ENCODE results near the gene LCE1D.

Gene LCE1D, protein sequence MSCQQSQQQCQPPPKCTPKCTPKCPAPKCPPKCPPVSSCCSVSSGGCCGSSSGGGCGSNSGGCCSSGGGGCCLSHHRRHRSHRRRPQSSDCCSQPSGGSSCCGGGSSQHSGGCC

DNA sequence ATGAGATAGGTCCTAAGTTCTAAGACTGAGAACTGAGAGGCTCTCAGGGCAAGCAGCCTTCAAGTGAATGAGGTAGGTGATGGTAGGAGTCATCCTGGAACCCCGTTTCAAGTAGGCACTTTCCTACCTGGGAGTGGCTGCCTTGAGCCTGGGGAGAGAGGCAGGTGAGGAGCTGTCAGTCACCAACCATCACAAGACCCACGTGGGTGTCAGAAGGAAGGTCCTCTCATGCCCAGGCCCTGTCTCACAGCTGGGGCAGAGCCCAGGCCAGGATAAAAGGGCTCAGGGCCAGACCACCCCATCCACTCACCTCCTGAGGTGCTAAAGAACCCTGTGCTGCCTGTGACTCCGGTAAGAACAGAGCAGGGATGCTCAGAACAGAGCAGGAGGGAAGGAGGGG is at the start of gene LCE1D:
TSS of gene LCE1D (plus strand) at position 301 of the 400 bp plus-strand sequence. CDS start 1,074 bp downstream, outside the sequence.
- Histone ChIP-seq H3K79me2 (no peaks in the 10 kb centered on the region), H3K4me1 (no peaks in the 10 kb centered on the region), H3K9me3 (ENCODE audit: control insufficient read depth, low read length) (no peaks in the 10 kb centered on the region), H2AFZ (no peak within 1 kb of the TSS), H3K9ac (no peak within 1 kb of the TSS), H3K4me3 (ENCODE audit: low read depth, low read length) (no peak within 1 kb of the TSS), H3K4me2 (ENCODE audit: low read length) (no peak within 1 kb of the TSS), H3K27me3 (ENCODE audit: control insufficient read depth, insufficient read depth, low read length) (no peaks in the 10 kb centered on the region), H3K27ac (no peak within 1 kb of the TSS), H3K36me3 (ENCODE audit: control insufficient read depth, insufficient read depth, low read length) (no peaks in the 10 kb centered on the region)
- TF ChIP-seq, protein P1, sequence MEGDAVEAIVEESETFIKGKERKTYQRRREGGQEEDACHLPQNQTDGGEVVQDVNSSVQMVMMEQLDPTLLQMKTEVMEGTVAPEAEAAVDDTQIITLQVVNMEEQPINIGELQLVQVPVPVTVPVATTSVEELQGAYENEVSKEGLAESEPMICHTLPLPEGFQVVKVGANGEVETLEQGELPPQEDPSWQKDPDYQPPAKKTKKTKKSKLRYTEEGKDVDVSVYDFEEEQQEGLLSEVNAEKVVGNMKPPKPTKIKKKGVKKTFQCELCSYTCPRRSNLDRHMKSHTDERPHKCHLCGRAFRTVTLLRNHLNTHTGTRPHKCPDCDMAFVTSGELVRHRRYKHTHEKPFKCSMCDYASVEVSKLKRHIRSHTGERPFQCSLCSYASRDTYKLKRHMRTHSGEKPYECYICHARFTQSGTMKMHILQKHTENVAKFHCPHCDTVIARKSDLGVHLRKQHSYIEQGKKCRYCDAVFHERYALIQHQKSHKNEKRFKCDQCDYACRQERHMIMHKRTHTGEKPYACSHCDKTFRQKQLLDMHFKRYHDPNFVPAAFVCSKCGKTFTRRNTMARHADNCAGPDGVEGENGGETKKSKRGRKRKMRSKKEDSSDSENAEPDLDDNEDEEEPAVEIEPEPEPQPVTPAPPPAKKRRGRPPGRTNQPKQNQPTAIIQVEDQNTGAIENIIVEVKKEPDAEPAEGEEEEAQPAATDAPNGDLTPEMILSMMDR (IDR thresholded peaks at IDR 0.05) = no peak

DNA sequence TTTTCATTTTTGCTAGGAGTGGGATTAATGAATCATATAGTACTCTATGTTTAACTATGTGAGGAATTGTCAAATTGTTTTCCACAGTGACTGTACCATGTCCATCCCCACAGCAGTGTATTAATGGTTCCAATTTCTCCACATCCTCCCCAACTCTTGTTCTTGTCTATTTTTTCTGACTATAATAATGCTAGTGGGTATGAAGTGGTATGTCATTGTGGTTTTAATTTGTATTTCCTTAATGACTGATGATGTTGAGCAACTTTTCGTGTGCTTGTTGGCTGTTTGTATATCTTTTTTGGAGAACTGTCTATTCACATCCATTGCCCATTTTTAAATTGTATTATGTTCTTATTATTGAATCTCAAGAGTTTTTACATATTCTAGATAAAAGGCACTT is 48.7 kb upstream of the LCE1D start:
- TF ChIP-seq, protein P1 (IDR thresholded peaks at IDR 0.05) = no peak
- Histone ChIP-seq H3K9ac (no peak overlapping the region), H3K4me3 (ENCODE audit: low read depth, low read length) (no peak overlapping the region), H3K27me3 (ENCODE audit: control insufficient read depth, insufficient read depth, low read length) (no peaks in the 10 kb centered on the region), H3K27ac (no peak overlapping the region), H3K36me3 (ENCODE audit: control insufficient read depth, insufficient read depth, low read length) (no peaks in the 10 kb centered on the region), H3K4me1 (no peaks in the 10 kb centered on the region), H3K79me2 (no peaks in the 10 kb centered on the region), H3K4me2 (ENCODE audit: low read length) (no peak overlapping the region), H3K9me3 (ENCODE audit: control insufficient read depth, low read length) (no peaks in the 10 kb centered on the region), H2AFZ (no peak overlapping the region)

DNA sequence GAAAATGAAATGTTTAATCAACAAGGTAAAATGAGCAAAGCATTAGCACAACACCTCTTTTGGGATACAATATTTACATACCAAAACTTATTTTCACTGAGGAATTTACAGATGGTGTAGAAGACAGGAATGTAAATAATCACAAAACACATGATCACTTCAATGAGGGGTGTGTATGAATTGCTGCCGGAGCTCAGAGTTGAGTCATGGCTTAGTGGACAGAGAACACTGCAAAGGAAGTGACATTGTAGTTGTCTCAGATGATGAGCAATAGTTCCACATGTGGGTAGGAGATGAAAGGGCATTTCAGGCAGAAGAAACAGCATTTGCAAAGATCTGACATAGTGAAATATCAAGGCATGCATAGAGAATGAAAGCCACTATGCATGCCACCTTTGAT is 44.3 kb upstream of the LCE1D start:
- no peak overlapping the region for H3K27ac ChIP-seq
- no peaks in the 10 kb centered on the region for H3K79me2 ChIP-seq
- no peaks in the 10 kb centered on the region for H3K36me3 ChIP-seq (ENCODE audit: control insufficient read depth, insufficient read depth, low read length)
- TF ChIP-seq, protein P1 (IDR thresholded peaks at IDR 0.05) = no peak
- no peaks in the 10 kb centered on the region for H3K4me1 ChIP-seq
- no peaks in the 10 kb centered on the region for H3K27me3 ChIP-seq (ENCODE audit: control insufficient read depth, insufficient read depth, low read length)
- no peaks in the 10 kb centered on the region for H3K9me3 ChIP-seq (ENCODE audit: control insufficient read depth, low read length)
- H2AFZ ChIP-seq = no peak overlapping the region
- no peak overlapping the region for H3K4me2 ChIP-seq (ENCODE audit: low read length)
- H3K4me3 ChIP-seq (ENCODE audit: low read depth, low read length) = no peak overlapping the region
- no peak overlapping the region for H3K9ac ChIP-seq

DNA sequence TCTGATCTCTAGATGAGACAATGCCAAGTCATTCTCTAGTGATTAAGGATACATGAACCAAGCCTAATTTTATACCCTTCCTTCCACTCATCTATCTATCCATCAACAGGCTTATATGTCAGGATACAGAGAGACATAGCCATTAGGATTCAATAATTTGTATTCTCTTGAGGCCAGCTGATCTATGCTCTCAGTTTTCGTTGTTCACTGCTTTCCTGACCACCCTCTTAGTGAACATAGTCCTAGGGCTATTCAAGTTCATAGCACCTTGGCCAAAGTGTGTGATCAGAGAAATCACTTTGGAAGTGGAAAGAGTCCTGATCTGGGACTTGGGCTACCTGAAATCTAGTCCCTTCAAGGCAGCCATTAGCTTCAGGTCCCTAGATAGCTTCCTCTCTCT is 42.9 kb upstream of the LCE1D start:
- no peak overlapping the region for H3K4me2 ChIP-seq (ENCODE audit: low read length)

DNA sequence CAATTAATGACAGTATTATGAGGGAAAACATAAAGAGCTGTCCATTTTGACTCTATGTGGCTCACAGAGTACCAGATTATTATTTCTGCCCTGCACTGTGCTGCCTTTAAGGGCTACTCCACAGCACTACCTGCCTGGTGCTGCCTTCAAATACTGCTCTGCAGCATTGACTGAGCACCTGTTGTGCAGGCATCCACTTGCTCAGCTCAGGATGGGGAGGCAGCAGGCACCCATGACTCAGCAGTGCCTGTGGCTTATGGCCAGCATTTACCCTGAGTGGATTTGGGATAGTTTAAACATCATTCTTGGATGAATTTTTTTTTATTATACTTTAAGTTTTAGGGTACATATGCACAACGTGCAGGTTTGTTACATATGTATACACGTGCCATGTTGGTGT is 39.6 kb upstream of the LCE1D start:
- Histone ChIP-seq H3K27ac (no peak overlapping the region), H3K9me3 (ENCODE audit: control insufficient read depth, low read length) (no peaks in the 10 kb centered on the region), H3K79me2 (no peaks in the 10 kb centered on the region), H3K36me3 (ENCODE audit: control insufficient read depth, insufficient read depth, low read length) (no peaks in the 10 kb centered on the region), H3K4me3 (ENCODE audit: low read depth, low read length) (no peak overlapping the region), H3K4me1 (no peaks in the 10 kb centered on the region), H3K27me3 (ENCODE audit: control insufficient read depth, insufficient read depth, low read length) (no peaks in the 10 kb centered on the region), H3K9ac (no peak overlapping the region), H2AFZ (no peak overlapping the region), H3K4me2 (ENCODE audit: low read length) (no peak overlapping the region)
- TF ChIP-seq, protein P1 (IDR thresholded peaks at IDR 0.05) = no peak

More for the DNA sequence above, 42.9 kb upstream of the LCE1D start:
- Histone ChIP-seq H3K79me2 (no peaks in the 10 kb centered on the region), H3K9ac (no peak overlapping the region), H3K27ac (no peak overlapping the region), H3K27me3 (ENCODE audit: control insufficient read depth, insufficient read depth, low read length) (no peaks in the 10 kb centered on the region), H3K4me3 (ENCODE audit: low read depth, low read length) (no peak overlapping the region), H3K4me1 (no peaks in the 10 kb centered on the region), H3K9me3 (ENCODE audit: control insufficient read depth, low read length) (no peaks in the 10 kb centered on the region), H3K36me3 (ENCODE audit: control insufficient read depth, insufficient read depth, low read length) (no peaks in the 10 kb centered on the region), H2AFZ (no peak overlapping the region)
- TF ChIP-seq, protein P1 (IDR thresholded peaks at IDR 0.05) = no peak

Data from parathyroid adenoma (tissue), 2 donors.